HG03066 (cell line): ENCODE results near the gene UBE2D3.

Experiments used
- ATAC-seq: cut with Tn5 transposase; IDR thresholded peaks from one replicate; pipeline ENCODE4 v1.9.1; 2021; ENCODE audit warnings: low read depth; ENCODE audit not compliant: unreplicated experiment

Gene UBE2D3

GRCh38 chr4:102792361-102792936, 34.9 kb downstream of the UBE2D3 start:
- ATAC-seq: no peak

- ATAC-seq: no peak
These were observed 36.0 kb downstream of the UBE2D3 start for GRCh38 chr4:102791318-102791835.

GRCh38 chr4:102789317-102789717, 38.0 kb downstream of the UBE2D3 start:
- no peak for ATAC-seq

- ATAC-seq: no peak
These were observed 39.4 kb downstream of the UBE2D3 start for GRCh38 chr4:102787944-102788343.

- ATAC-seq: no peak
These were observed 40.1 kb downstream of the UBE2D3 start for GRCh38 chr4:102787096-102787881.

GRCh38 chr4:102786279-102786678, 41.1 kb downstream of the UBE2D3 start:
- no peak for ATAC-seq

GRCh38 chr4:102783006-102783405, 44.3 kb downstream of the UBE2D3 start:
- no peak for ATAC-seq

- ATAC-seq: no peak
These were observed 45.8 kb downstream of the UBE2D3 start for GRCh38 chr4:102781570-102781969.

GRCh38 chr4:102780476-102781144, 46.7 kb downstream of the UBE2D3 start:
- no peak for ATAC-seq

- ATAC-seq: no peak
These were observed 48.1 kb downstream of the UBE2D3 start for GRCh38 chr4:102779204-102779603.

GRCh38 chr4:102778720-102779119, 48.6 kb downstream of the UBE2D3 start:
- no peak for ATAC-seq

GRCh38 chr4:102775805-102776204, 51.5 kb downstream of the UBE2D3 start:
- ATAC-seq: no peak

GRCh38 chr4:102774254-102774653, 53.1 kb downstream of the UBE2D3 start:
- ATAC-seq: no peak

- no peak for ATAC-seq
These were observed 54.5 kb downstream of the UBE2D3 start for GRCh38 chr4:102772738-102773340.

- no peak for ATAC-seq
These were observed 62.5 kb downstream of the UBE2D3 start for GRCh38 chr4:102764901-102765300.

- ATAC-seq: no peak
These were observed 65.4 kb downstream of the UBE2D3 start for GRCh38 chr4:102761906-102762305.

GRCh38 chr4:102761296-102761701, 66.1 kb downstream of the UBE2D3 start:
- peak; percentile 12 for ATAC-seq

- peak; percentile 85 for ATAC-seq
These were observed 66.6 kb downstream of the UBE2D3 start, which contains the start of gene MANBA for GRCh38 chr4:102760645-102761295. Gene MANBA, minus strand, starts transcription at chr4:102760968. Its CDS starts 74 bp downstream, at chr4:102760894.

- peak; percentile 54 for ATAC-seq
These were observed 67.3 kb downstream of the UBE2D3 start for GRCh38 chr4:102759831-102760644.
